Type B pancreatic cell (in vitro differentiated cells): ENCODE data around the gene CLIC4. TPM values are rescaled to one million over a fixed set of nuclear protein-coding genes. Genes with fewer than 3 reads are reported as not detected.
"Not testable (repeated sequence)": the region's sequence is repeated elsewhere in the genome, so short reads cannot be mapped to it uniquely, and the experiment has no call there.

Source experiments
- DNase-seq: peaks from one replicate; pipeline ENCODE4 v3.0.0; 2021; ENCODE audit warnings: mixed read lengths; ENCODE audit not compliant: unreplicated experiment; ENCODE audit errors: extremely low spot score
- H3K27ac Mint-ChIP-seq: 2 replicates; pipeline ENCODE4 v1.8.0; 2021; ENCODE audit warnings: mild to moderate bottlenecking, mixed read lengths
- H3K27me3 Mint-ChIP-seq: 2 replicates; pipeline ENCODE4 v1.8.0; 2021; ENCODE audit warnings: mixed read lengths
- H3K36me3 Mint-ChIP-seq: 2 replicates; pipeline ENCODE4 v1.8.0; 2021; ENCODE audit warnings: mixed read lengths
- H3K4me1 Mint-ChIP-seq: one replicate; pipeline ENCODE4 v1.8.0; 2021; ENCODE audit warnings: mixed read lengths; ENCODE audit not compliant: unreplicated experiment
- H3K4me3 Mint-ChIP-seq: 2 replicates; pipeline ENCODE4 v1.8.0; 2021; ENCODE audit warnings: mild to moderate bottlenecking, mixed read lengths
- H3K9me3 Mint-ChIP-seq: 2 replicates; pipeline ENCODE4 v1.8.0; 2021; ENCODE audit warnings: mixed read lengths
- total RNA-seq: library from RNA; stranded (reverse); gene quantifications from 2 replicates; pipeline ENCODE4 v1.2.1, GENCODE V29; 2021; ENCODE audit warnings: low replicate concordance
- TF ChIP-seq, protein P1 (sequence below): fragments of 200-600 bp; sonication (generic); conservative IDR thresholded peaks from 2 replicates; pipeline ENCODE4 v1.5.0; 2021; ENCODE audit warnings: antibody characterized with exemption, mild to moderate bottlenecking

CLIC4 gene
- total RNA-seq, 1 donor from 2014 or later, result 109 TPM

- no peak for DNase-seq
- TF ChIP-seq, protein P1, sequence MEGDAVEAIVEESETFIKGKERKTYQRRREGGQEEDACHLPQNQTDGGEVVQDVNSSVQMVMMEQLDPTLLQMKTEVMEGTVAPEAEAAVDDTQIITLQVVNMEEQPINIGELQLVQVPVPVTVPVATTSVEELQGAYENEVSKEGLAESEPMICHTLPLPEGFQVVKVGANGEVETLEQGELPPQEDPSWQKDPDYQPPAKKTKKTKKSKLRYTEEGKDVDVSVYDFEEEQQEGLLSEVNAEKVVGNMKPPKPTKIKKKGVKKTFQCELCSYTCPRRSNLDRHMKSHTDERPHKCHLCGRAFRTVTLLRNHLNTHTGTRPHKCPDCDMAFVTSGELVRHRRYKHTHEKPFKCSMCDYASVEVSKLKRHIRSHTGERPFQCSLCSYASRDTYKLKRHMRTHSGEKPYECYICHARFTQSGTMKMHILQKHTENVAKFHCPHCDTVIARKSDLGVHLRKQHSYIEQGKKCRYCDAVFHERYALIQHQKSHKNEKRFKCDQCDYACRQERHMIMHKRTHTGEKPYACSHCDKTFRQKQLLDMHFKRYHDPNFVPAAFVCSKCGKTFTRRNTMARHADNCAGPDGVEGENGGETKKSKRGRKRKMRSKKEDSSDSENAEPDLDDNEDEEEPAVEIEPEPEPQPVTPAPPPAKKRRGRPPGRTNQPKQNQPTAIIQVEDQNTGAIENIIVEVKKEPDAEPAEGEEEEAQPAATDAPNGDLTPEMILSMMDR, result no peak
- peak overlapping the region; percentile 1 for H3K27ac Mint-ChIP-seq
- H3K4me3 Mint-ChIP-seq, result no peak overlapping the region
- no peaks in the 10 kb centered on the region for H3K27me3 Mint-ChIP-seq
- H3K36me3 Mint-ChIP-seq, result peaks cover 18% of the 10 kb centered on the region
- H3K4me1 Mint-ChIP-seq, result peaks cover 20% of the 10 kb centered on the region
- no peaks in the 10 kb centered on the region for H3K9me3 Mint-ChIP-seq
These were observed 9.0 kb downstream of the CLIC4 start for GRCh38 chr1:24754229-24754628.

DNA sequence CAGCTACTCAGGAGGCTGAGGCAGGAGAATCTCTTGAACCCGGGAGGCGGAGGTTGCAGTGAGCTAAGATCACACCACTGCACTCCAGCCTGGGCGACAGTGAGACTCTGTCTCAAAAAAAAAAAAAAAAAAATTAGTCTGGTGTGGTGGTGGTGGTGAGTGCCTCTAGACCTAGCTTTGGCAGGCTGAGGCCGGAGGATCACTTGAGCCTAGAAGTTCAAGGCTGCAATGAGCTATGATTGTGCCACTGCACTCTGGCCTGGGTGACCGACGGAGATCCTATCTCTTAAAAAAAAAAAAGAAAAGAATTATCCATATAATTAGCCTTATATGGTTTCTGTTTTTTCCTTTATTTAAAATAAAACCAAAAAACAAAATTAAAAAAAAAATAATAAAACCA, 10.1 kb downstream of the CLIC4 start:
- H3K9me3 Mint-ChIP-seq, H3K4me3 Mint-ChIP-seq, H3K27me3 Mint-ChIP-seq, DNase-seq, H3K27ac Mint-ChIP-seq: not testable (repeated sequence)
- Mint-ChIP-seq H3K36me3 (peaks cover 18% of the 10 kb centered on the region), H3K4me1 (peaks cover 17% of the 10 kb centered on the region)

DNA sequence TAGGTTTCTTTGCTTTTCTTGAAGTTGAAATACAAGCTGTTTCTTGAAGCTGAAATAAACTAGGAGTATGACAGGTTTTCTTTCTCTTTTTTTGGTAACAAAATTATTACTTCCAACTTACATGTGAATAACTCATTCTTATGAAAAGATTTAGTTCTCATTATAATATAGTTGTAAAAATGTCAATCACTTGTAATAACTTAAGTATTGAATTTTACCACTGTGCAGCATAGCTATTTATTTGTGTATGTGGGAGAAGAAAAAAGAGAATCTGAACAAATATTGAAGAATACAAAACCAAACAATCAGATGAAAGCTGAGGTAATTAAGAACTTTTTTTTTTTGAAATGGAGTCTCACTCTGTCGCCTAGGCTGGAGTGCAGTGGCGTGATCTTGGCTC, 11.1 kb downstream of the CLIC4 start:
- Mint-ChIP-seq H3K27me3 (no peaks in the 10 kb centered on the region), H3K36me3 (peaks cover 14% of the 10 kb centered on the region), H3K9me3 (no peaks in the 10 kb centered on the region), H3K27ac (no peak overlapping the region), H3K4me1 (peaks cover 17% of the 10 kb centered on the region), H3K4me3 (no peak overlapping the region)
- TF ChIP-seq, protein P1, result no peak
- DNase-seq, result no peak

DNA sequence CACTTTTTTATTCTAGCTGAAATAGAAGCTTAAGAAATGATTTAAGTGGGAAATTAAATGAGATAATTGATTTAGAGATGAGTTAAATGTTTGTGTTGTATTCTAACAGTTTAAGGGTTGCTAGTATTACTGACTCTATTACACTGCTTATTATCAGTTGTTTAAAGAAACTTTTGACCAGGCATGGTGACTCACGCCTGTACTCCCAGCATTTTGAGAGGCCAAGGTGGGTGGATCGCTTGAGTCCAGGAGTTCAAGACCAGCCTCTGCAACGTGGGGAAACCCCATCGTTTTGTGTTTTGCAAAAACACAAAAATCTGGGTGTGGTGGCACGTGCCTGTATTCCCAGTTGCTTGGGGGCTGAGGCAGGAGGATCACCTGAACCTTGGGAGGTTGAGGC, 14.2 kb downstream of the CLIC4 start:
- no peak overlapping the region for H3K4me3 Mint-ChIP-seq
- no peaks in the 10 kb centered on the region for H3K4me1 Mint-ChIP-seq
- no peaks in the 10 kb centered on the region for H3K27me3 Mint-ChIP-seq
- DNase-seq, result no peak
- peaks cover 4% of the 10 kb centered on the region for H3K36me3 Mint-ChIP-seq
- TF ChIP-seq, protein P1, result no peak
- no peak overlapping the region for H3K27ac Mint-ChIP-seq
- no peaks in the 10 kb centered on the region for H3K9me3 Mint-ChIP-seq

- TF ChIP-seq, protein P1, result no peak
- H3K9me3 Mint-ChIP-seq, result no peaks in the 10 kb centered on the region
- H3K27me3 Mint-ChIP-seq, result no peaks in the 10 kb centered on the region
- H3K36me3 Mint-ChIP-seq, result no peaks in the 10 kb centered on the region
- H3K4me3 Mint-ChIP-seq, result no peak overlapping the region
- DNase-seq, result no peak
- H3K4me1 Mint-ChIP-seq, result peaks cover 12% of the 10 kb centered on the region
- no peak overlapping the region for H3K27ac Mint-ChIP-seq
These were observed 16.3 kb downstream of the CLIC4 start for GRCh38 chr1:24761582-24761981.

DNA sequence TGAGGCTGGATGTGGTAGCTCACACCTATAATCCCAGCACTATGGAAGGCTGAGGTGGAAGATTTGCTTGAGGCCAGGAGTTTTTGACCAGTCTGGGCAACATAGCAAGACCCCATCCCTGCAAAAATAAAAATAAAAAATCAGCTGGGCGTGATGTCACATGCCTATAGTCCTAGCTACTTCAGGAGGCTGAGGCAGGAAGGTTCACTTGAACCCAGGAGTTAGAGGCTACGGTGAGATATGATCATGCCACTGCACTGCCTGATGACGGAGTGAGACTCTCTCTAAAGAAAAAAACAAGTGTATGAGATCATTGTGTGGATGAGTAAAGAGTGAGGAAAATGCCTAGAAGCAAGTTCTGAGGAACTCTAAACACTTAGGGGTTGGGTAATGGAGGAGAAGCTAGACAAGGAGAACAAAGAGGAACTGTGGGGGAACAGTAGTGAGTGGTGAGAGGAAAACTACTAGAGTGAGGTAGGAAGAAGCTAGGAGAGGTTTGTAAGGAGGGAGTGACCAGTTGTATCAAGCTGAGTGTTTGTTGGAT, 17.0 kb downstream of the CLIC4 start:
- Mint-ChIP-seq H3K9me3 (no peaks in the 10 kb centered on the region), H3K27me3 (no peaks in the 10 kb centered on the region), H3K36me3 (no peaks in the 10 kb centered on the region), H3K4me1 (peaks cover 12% of the 10 kb centered on the region), H3K27ac (no peak overlapping the region), H3K4me3 (no peak overlapping the region)
- DNase-seq, result no peak
- TF ChIP-seq, protein P1, result no peak
